ENCODE data around the gene RARRES1. TPM values are rescaled to one million over a fixed set of nuclear protein-coding genes. Genes with fewer than 3 reads are reported as not detected.

The RARRES1 gene
- total RNA-seq, 1 experiment from 2014 or later: 0.20 TPM

GRCh38 chr3:158776531-158776930 lies 44.3 kb upstream of the RARRES1 start (continued):
- TF ChIP-seq ZBTB33 (IDR thresholded peaks at IDR 0.05; ENCODE audit: extremely low read depth, insufficient replicate concordance, low read length) (no peak), EZH2phosphoT487 (IDR thresholded peaks at IDR 0.05; ENCODE audit: borderline replicate concordance) (no peak), SRF (IDR thresholded peaks at IDR 0.05; ENCODE audit: low read depth) (no peak), SIN3A (IDR thresholded peaks at IDR 0.05; ENCODE audit: low read depth) (no peak), ELF1 (IDR thresholded peaks at IDR 0.05; ENCODE audit: borderline replicate concordance, low read depth) (no peak)

- H3K9ac ChIP-seq (ENCODE audit: low read length): no peak overlapping the region
- no TSS peak for BruUV-seq (replicated peaks)
- no peaks in the 10 kb centered on the region for H4K20me1 ChIP-seq (ENCODE audit: insufficient read depth)
- H3K9me2 ChIP-seq (ENCODE audit: insufficient read depth): no peaks in the 10 kb centered on the region
- intact Hi-C loops (cut with micrococcal nuclease): no loop called here
- ChIA-PET CTCF (no interaction called here), POLR2A (no interaction called here), RAD21 (ENCODE audit: low non-redundant PET in 1 of 2, low total read pairs in 2 of 2, uncharacterized antibody in 2 of 2, unreplicated experiment in 2 of 2) (no interaction called here)
- H2AFZ ChIP-seq (ENCODE audit: low read depth, low read length, poor library complexity, severe bottlenecking): no peak overlapping the region
- no peaks in the 10 kb centered on the region for H3K27me3 ChIP-seq (ENCODE audit: insufficient read depth, low read length)
- no peak overlapping the region for H3K27ac ChIP-seq (ENCODE audit: low read depth, low read length)
- no peak overlapping the region for H3K4me2 ChIP-seq (ENCODE audit: low read length)
- no peak overlapping the region for H3K4me3 ChIP-seq (replicated peaks in 1 of 2; ENCODE audit: low read depth in 1 of 2, low read length in 2 of 2)
- H3K79me2 ChIP-seq (ENCODE audit: insufficient read depth, low read length): no peaks in the 10 kb centered on the region
- no peaks in the 10 kb centered on the region for H3K4me1 ChIP-seq (ENCODE audit: control insufficient read depth in 1 of 2, insufficient read depth in 2 of 2, low read length in 2 of 2)
- TF ChIP-seq CTCF (IDR thresholded peaks at IDR 0.05 in 2 of 3, conservative IDR thresholded peaks at IDR 0.05 in 1 of 3; ENCODE audit: borderline replicate concordance in 1 of 3, insufficient read depth in 1 of 3, low read depth in 2 of 3, low read length in 2 of 3) (no peak), SIN3A (IDR thresholded peaks at IDR 0.05; ENCODE audit: low read depth) (no peak), FOSL1 (IDR thresholded peaks at IDR 0.05; ENCODE audit: low read depth) (no peak), POLR2A (IDR thresholded peaks at IDR 0.05; ENCODE audit: borderline replicate concordance, extremely low read depth, insufficient read depth, insufficient read length) (no peak), JUND (IDR thresholded peaks at IDR 0.05) (no peak), CEBPB (IDR thresholded peaks at IDR 0.05; ENCODE audit: low read depth) (no peak), ZFX (IDR thresholded peaks at IDR 0.05) (no peak), POLR2AphosphoS5 (IDR thresholded peaks at IDR 0.05; ENCODE audit: low read depth, low read length) (no peak), TCF7L2 (IDR thresholded peaks at IDR 0.05; ENCODE audit: borderline replicate concordance, extremely low read depth, insufficient read depth, insufficient read length) (no peak), ZBTB33 (IDR thresholded peaks at IDR 0.05; ENCODE audit: extremely low read depth, insufficient replicate concordance, low read length) (no peak), RAD21 (IDR thresholded peaks at IDR 0.05; ENCODE audit: low read depth) (no peak), EGR1 (IDR thresholded peaks at IDR 0.05; ENCODE audit: low read depth) (no peak), CBX3 (IDR thresholded peaks at IDR 0.05; ENCODE audit: low read depth) (no peak), EZH2 (IDR thresholded peaks at IDR 0.05) (no peak), SRF (IDR thresholded peaks at IDR 0.05; ENCODE audit: low read depth) (no peak), YY1 (IDR thresholded peaks at IDR 0.05; ENCODE audit: extremely low read depth, insufficient replicate concordance, low read depth, low read length) (no peak), MAX (IDR thresholded peaks at IDR 0.05) (no peak)
- no peak for ATAC-seq
- H3K36me3 ChIP-seq (ENCODE audit: control insufficient read depth in 1 of 2, insufficient read depth in 2 of 2, low read length in 2 of 2): no peaks in the 10 kb centered on the region
- H3K9me3 ChIP-seq (ENCODE audit: control insufficient read depth in 1 of 2, insufficient read depth in 1 of 2, low read depth in 1 of 2, low read length in 2 of 2): no peaks in the 10 kb centered on the region
- DNase-seq (ENCODE audit: low read depth, low spot score): no peak
Observed at GRCh38 chr3:158775426-158776410, 43.5 kb upstream of the RARRES1 start.

Measured in HCT116 (cell line).